Pons (tissue), 1 donor: ENCODE data around the gene PAX7.

Source experiments
- DNase-seq: peaks from one replicate; pipeline ENCODE4 v3.0.0-alpha.2; 2016; ENCODE audit warnings: low spot score

Gene PAX7

DNA sequence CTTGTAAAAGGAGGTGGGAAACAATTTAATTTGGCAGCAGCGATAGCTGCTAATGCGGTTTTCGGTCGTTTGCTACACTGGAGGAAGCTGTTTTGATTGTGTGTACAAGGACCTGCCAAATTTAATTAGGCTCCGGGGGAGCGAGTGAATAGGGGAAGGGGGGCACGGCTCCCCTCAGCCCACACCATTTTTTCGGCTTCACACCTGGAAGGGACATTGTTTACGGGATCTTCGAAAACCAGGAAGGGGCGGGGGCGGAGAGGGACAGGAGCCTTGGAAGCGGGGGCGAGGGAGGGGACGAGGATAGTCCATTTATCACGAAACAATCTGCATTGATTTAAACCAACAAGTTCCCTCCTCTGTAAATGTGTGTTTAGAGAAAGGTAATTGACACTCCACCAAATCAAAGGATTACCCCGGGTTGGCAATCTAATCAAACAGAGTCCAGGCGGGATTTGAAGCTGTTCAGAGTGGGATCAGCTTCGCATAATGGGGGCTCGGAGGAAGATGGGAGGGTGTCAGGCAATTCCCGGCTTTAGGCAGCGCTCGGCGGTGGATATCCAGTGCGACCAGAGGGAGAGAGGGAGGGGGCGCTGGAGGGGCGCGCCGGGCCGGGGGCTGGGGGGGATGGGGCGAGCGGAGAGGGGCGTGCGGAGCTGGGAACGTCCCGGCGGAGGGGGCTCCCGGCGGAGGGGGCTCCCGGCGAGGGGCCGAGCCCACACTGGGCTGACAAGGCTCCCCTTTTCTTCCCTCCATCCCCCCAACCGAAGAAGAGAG is 9.8 kb downstream of the PAX7 start:
- DNase-seq: no peak

DNA sequence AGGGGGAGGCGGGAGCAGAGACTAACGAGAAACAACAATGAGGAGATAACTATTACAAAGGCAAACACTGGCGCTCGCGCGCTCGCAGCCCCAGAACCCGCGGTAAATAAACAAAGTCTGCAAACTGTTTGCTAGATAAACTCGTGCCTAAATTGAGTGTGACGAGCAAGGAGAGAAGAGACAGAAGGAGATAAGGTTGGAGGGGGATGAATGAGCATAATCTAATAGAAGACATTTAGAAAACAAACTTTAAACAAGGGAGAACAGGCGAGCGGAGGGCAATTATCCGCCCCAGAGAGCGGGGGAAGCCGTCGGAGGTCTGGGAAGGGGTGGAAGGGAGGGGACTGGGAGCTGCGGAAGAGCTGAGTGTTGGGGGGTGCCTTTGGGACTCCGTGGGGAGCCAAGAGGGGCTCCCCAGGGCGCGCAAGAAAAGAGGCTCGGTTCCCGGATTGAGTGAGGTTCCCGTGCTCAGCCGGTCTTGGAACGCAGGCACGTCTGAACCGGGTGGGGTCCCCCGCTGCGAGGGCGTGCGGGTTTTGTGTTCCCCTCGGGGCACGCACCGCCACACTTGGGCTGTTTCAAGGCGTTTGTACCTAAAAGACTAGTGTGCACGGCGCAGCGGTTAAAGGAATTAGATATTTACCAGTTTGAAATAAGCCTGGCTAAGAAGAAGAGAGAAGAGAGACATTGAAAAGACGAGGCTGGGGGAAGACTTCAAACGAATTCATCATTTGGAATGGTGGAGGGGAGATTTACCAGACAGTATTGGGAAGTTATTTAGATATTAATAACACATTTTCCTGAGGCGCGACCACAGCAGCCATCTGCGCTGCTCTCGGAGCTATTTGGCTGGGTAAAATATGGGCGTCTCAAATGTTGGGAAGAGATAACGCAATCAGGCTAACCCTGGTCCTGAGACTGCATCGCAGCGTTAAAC is 10.6 kb downstream of the PAX7 start:
- DNase-seq: no peak

DNA sequence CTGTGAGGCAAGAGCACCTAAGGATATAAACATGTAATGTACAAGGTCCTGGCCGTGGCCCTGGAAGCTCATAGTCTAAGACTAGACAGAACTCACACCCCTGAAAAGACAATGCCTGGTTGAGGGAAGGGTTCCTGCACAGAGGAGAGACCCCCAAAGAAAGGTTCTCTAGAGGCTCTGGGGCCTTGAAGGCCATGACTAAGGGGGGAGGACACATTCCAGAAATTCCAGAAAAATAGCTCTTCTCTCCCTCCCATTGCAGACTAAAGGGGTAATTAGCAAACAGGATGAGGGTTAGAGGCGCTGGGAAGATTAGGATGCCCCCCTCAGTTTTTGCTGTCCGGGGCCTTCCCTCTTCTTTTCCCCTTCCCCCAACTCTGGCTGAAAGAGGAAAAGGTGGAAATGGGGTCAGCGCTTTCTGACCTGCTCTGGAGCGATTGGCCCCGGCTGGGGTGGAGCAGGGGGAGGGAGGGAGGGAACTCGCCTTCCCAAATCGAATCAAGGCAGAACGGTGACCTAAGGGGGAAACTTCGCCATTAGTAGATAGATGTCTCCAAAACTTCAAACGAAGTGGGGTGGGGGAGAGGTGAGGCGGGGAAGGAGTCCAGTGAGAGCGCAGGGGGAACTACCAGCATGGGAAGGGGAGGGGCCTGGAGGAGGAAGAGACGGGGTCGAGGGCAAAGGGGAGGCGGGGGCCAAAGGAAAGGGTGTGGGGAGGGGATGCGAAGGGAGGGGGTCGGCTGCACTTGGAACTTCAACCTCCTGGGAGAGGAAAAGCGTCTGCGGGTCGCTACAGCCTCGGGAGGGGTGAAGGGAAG is 11.8 kb downstream of the PAX7 start:
- DNase-seq: no peak

DNA sequence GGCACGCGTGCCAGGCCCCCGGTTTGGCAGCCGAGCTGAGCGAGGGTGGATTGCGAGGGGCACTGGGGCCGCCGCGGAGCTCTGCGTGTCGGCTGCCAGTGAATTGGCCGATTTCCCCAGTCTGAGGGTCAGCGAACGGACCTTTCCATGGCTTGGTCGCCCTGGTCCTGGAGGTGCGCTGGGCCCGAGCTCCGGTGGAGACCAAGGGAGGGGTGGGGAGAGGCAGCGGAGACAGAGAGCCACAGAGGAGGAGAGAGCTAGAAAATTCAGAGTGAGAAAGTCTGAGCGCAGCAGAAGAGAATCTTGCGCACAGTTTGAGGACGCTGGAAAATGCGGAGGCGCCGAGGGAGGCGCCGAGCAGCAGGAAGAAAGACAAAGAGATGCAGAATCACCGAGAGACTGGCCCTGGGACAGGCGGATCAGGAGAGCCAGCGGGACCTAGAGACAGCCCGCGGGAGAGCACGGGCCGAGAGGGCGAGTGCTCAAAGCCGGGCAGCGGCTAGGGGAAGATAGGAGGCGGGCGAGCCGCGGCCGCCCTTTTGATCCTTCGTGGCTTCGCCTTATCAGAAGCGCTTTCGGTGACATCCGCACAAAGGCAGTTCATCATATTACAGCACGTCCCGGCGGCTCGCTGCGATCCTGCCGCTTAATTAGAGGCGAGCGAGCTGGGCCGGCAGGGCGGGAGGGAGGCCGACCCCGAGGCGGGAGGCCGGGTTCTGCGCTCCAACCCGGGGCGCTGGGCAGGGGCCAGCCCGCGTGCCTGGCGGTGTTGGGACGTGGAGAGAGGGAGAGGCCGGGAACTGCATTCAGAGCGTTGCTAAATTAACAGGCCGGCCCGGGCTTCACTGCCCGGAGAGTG is 12.7 kb downstream of the PAX7 start:
- DNase-seq: no peak

DNA sequence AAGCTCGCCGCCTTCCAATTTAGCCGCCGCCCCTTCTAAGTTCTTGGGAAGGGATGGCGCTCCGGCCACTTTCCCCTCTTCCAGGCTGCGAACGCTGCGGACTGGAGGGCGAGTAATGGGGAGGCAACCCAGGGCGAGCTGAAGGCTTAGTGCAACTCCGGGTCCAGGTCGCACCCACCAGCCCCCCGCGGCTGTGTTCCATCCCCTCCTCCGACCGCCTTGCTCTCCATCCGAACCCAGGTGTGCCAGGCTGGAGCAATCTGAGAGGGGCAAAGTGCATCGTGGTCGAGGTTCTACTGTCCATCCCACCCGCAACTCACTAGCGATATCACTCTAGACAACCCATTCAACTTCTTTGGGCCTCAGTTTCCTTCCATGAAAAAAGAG is 13.4 kb downstream of the PAX7 start:
- DNase-seq: no peak

DNA sequence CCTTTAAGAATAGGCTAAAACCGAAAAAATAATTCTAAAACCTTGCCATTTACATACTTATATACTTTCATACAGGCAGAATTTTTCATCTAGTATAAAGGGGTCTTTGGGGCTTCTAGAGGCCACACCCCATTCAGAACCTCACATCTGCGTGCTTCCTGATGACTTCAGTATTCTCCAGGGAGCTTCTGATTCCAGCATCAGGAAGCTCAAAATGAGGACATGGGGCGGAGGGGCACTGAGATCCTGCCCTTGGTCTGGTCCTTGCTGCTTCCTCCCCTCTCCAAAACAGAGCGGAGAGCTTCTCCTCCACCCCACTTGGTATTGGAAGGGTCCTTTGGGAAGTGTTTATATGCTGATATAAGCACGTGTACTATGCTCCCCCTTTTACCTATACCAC is 13.8 kb downstream of the PAX7 start:
- no peak for DNase-seq

DNA sequence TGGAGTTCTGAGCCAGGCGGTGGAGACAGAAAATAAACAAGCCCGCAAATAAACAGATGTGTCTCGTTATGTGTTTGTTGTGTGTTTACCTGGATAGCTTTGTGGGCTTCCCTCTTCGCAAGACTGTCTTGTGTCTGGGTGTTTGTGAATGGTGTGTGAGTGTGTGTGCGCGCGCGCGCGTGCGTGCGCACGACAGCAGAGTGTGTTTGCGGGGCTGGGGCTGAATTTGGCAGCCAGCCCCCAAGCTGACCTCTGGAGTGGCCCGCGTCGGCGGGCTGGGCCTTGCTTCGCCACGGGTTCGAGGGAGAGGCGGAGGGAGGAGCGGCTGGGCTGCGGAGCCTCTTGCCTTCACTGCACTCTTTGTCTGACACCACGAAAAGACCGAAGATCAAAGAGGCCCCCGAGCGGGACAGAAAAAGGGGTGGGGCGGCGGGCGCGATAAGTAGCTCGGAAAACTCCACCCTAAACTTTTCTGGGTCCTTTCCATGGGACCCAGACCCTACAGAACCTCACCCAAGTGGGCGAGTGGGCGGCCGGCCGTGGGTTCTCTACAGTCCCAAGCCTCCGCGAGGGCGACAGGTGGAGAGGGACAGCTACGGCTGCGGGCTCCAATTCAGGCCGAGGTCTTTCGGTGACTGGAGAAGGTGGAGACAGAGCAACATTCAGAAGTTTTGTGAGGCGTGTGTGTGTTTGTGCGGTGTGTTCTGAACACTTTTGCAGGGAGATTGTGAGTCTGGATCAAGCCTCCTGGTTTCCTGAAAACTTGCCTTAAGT is 14.5 kb downstream of the PAX7 start:
- no peak for DNase-seq

DNA sequence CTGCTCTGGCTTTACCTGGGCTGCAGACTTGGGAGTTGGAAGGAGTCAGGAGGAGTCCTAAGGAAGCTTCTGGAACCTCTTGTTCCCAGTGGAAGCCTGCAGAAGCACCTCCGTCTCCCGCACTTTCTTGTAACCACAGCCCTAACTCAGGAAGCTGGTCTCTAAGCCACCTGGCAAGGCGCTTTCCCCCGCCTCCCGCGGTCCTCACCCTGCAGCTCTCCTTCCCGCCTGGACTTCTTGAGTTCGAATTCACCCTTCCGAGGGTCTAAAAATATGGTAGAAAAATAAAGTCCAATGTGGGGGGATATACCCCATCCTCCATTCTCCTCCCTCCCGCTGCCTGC is 15.1 kb downstream of the PAX7 start:
- DNase-seq: no peak

DNA sequence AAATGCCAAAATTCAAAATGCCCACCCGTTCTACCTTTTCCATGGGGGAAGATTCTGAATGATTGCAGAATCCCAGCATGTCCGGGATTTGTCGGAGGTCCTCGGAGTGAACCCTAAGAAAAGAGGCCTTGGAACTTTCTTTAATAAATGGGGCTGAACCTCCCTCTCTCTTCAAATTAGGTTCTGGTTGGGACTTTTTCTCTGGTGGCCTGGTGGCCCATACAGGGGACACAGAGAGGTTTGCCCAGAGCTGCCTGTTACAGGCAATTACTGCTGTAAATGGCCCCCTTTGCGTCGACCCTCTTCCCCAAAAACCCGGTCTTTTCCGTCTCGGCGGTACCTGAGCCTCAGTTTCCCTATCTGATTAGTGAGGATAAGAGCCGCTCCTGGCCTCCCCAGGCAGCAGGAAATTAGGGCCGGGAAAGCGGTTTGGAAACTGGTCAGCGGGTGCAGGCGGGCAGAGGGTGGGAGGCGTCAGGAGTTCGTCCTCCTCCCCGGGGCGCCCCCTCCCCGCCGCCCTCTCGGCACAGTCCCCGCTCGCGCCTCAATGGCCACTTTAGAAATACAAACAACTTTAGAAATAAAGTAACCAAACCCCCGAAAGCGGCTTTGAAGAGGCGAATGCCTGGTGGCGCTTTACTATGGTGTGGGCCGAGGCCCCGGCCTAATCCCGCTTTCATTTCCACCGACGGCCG is 15.6 kb downstream of the PAX7 start:
- no peak for DNase-seq

DNA sequence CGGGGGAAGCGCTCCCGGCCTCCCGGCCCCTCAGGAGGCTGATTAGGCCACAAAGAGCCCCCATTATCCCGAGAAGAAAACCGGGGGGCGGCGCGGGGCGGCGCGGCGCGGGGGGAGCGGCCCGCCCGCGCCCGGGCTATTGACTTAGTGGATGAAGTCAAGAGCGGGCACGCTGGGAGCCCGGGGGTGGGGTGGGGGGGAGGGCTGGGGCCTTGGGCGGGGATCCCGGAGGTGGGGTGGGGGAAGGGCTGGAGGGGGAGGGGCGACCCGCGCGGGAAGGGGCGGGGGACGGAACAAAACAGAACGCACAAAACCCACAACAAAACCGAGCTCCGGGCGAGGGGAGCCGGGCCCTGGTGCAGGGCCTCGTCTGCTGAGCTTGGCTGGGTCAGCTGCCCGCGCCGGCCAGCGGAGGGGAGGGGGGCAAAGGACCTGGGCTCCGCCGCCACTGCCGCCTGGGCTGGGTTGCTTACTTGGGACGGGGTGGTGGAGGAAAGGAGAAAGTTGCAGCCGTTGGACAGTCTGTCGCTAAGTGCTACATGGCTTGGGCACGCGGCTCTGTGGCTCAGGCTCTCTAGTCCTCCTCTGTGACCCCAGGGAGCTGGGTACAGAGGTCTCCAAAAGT is 16.3 kb downstream of the PAX7 start:
- DNase-seq: no peak

DNA sequence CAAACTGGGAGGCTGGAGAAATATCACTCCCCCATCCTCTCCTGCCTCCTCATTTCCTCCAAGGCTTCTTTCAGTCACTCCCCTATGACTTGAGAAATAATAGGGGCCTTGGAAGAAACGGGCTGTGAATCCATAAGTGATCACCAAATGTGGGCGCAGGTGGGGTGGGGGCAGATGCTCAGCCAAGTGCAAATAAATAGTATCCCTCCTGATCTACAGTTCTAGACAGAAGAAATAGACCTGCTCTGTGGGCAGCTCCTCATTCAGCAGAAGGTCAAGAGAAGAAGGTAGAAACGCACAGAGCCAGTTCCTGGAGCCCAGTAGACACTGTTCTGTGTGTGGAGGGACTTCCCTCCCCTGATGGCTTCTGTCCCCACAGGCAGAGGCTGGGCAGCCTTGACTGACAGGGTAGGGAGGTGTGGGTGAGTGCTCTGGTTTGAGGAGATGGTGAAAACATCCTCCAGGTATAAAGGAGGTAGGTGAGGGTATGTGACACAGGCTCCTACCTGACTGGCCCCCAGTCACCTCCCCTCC is 17.1 kb downstream of the PAX7 start:
- DNase-seq: no peak

DNA sequence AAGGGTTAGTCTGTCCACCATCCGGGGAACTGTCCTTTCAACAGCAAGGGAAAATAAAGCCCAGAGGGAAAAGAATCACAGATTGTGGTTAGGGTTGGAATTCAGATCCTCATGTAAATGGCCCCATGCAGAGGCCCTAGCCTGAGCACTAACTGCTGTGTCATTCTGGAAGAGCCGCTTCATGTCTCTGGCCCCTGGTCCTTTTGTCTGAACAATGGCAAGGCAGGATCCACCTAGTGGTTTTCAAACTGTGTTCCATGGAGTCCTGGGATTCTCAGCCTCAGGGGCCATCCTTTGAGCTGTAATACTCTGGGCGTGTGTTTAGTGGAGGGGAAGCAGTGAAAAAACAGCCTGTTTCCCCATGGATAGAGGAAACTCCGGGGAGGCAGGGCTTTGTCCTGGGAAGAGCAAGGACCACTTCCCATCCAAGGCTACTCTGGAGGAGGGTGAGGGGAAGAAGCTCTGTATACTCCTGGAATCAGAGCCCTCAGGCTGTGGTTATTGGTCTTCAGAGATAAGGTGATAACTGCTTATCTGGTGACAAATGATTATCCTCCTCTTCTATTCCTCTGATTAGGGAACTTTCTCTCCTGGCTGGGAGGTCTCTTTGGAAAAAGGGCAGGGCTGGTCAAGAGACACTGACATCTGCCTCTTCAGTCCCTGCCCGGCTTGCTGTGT is 19.2 kb downstream of the PAX7 start:
- DNase-seq: no peak

DNA sequence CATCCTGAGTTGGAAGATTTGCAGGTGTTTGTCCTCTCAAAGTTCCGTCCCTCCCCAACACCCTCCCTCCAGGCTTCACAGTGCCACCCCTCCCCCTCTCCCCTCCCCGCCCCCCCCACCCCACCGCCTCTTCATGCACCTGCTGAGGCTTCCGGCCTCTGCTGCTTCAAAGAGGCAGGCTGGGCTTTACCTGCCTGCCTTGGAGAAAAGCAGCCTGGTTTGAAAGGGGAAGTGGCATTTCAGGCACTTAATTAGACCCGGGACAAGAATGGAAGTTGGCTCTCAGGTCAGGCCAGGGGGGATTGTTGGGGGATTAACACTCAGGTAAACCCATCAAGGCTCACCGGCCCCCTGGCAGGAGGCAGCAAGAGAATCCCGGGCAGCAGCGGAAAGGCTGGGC is 21.1 kb downstream of the PAX7 start:
- no peak for DNase-seq

DNA sequence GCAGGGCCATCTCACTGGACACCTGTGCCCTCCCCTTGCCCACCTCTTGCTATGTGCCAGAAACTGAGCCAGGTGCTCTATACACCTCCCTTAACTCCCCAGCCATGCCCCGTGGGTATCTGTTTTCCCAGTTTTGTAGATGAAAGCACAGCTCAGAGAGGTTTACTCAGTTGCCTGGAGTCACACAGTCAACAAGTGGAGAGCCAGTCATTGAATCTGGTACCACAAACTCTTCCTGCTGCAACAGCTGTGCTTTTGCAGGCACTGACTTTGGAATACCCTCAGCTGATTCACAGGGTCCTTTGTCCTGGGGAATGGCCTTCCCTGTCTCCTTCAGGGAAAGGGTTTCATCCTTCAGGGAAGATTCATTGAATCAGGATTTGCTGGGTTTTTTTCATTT is 22.1 kb downstream of the PAX7 start:
- DNase-seq: no peak

DNA sequence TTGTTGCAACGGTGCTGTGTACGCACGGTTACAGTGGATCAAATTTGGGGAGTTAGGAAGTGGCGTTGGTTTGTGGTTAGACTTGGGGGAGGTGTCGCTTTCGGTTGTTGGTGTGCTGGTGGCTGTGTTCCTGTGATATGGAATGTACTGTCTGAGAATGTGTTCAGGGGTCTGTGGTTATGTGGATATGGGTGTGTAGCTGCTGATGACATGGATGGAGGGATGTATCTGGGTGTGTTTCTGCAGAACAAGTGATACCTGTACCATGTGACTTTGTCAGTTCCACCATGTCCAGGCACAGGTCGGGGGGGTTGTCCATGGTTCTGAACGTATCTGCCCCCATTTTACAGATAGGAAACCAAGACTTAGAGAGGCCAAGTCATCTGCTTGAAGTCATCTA is 22.7 kb downstream of the PAX7 start:
- no peak for DNase-seq

DNA sequence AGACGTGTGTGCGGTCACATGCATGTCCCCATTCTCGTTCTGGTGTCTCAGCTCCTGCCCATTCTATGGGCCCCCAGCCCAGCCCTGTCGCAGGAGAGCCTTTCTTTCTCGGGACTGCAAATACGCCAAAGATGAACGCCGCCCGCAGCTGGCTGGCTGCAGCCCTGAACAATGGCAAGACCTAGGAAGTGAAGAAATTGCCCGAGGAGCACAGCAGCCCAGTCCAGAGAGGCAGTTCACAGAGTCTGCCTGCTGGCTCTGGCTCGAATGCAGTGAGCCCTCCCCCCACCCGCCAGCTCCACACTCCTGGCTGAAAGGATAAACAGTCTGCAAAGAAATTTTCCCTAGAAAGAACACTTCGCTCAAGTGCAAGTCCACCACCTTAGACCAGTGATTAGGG is 23.3 kb downstream of the PAX7 start:
- no peak for DNase-seq

DNA sequence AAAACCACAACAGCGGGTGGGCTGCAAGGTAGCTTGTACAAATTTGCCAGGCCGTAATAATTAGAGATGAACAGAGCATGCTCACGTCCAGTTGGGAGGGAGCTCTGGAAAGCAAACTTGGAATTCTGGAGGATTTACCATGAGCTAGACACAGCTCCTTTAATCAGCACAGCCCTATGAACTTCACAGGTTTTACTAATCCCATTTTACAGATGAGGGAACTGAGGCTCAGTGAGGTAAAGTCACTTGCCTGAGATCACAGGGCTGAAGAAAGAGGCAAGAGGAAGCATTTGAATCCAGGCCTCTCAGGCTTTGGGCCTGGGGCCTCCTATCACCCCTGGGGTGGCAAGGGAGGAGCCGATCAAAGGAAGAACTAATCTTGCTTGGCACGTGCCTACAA is 24.0 kb downstream of the PAX7 start:
- no peak for DNase-seq

DNA sequence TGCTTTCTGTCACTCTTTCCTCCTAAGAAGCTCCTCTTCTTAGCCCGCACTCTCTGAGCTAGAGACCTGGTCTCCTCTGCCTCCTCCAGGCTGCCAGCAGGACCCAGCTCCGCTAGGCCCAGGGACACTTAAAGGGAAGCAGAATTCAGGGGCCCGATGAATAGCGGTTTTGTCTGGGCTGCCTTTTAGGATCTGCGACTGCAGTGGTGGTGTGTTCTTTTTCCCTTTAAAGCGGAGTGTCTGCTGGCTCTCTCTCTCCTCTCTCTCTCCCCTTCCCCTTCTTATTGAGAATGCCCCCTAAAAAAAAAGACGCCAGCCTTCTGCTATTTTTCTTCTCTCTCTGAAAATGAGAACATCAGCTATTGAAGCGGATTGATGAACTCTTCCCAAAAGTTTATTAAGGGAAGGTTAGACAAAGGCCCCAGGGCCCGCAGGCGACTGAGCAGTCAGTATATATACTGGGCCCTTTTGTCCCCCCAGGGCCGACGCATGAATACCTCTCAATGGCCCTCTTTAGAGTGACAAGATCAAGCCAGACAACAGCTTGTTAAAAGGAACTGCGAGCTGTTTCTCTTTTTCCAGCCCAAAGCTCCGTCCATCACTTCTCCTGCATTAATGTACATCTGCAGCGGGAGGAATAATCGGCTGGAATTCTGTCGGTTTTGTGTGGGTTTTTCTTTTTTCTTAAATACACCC is 27.0 kb downstream of the PAX7 start:
- DNase-seq: no peak
